Stimulated activated CD8-positive, alpha-beta memory T cell treated with anti-CD3 and anti-CD28 coated beads, Interleukin-2, amount 100 ng/mL, for 1 hour (primary cell): Measurements from ENCODE around the gene FOXP1.

Source experiments
- DNase-seq, 2 donors: peaks; one replicate each; pipeline ENCODE4 v3.0.0-alpha.2; 2020; ENCODE audit warnings: low read depth in 2 of 2

The FOXP1 gene

DNA sequence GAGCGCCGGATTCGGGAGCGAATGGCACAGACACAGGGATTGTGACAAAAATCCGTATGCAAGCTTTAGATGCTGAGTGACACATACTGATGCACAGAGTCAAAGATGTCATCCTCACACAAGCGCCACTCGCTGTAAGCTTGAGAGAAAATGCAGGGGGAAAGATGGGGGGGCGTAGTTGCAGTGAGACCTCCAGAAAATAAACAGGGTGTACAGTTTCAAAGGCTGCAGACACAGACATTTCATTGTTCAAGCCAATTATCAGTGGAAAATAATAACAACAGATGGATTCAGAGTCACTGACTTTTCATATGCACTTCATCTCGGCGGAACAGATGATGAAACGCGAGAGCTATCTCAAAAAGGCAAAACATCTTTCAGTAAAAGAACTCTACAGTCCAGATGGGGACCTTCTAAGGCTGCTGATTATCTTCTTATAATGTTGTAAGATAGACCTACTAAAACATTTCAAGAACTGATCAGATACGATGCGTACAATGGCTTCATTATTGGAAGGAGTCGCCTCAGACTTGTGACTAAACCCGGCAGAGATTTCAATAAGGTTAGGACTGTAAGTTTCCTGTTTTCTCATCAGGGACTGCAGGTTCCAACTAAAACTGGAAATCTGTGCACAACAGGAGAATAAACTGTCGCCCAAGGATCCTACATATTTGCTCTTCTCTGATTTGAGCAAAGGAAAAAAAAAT lies 275.4 kb downstream of the FOXP1 start:
- DNase-seq, result no peak

DNA sequence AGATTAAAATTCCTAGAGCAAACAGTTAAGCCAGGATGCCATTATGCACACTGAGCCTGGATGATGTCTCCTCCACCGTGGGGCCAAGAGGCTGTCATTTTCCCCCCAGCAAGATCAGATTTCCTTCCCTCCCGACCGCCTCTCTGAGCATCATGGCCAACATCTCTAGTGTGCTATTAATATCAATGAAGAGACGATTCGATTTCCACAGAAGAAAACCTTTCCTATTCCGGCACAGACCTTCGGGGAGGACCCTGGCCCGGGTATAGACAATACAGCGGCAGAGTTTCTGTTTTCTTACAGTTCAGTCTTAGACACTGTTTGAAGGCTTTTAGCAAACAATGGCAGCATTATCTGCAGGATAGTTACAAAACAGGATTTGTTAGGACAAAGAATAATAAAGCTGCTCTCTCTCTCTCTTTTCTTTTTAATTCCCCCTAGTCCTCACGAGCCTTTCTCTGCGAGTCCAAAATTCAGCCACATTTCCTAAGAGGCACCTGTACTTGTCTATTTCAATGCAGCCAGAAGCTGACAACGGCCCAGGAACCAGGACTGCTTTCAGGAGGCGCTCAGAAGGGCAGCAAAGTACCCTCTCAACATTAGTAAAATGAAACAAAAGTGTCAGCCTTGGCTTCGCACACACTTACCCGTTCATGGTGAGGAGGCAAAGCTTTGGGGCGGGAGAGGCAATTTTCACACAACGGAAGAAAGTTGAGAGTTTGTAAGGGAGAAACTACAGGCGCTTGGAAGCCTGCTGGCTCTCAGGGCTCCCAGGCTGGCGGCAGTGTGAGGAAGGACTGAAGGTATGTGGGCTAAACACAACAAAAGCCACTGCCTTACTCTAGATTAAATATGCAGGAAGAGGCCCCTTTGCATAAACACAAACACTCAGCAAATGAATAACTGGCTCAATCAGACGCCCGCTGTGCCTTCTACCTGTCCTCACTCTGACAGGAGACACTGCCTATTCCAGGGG lies 278.0 kb downstream of the FOXP1 start:
- no peak for DNase-seq

DNA sequence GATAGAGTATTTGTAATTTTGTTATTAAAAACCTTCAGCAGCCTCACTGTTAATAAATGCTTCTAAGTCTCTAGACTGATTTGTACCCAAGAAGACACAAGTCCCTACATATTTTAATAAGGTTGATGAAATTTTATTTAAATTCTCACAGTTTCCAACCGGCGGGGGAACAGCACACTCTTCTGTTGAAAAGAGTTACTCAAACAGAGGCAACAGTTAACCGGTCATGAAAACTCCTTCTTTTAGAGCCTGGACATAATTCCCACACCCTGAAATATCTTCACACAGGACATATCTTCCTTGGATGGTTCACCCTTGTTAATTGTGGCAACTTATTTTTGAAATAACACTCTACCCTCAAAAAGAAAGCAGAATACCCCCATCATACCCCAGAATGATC lies 278.8 kb downstream of the FOXP1 start:
- no peak for DNase-seq

GRCh38 chr3:71304247-71304646 lies 279.3 kb downstream of the FOXP1 start:
- DNase-seq, result no peak

- no peak for DNase-seq
Measured at GRCh38 chr3:71303627-71304200, 279.8 kb downstream of the FOXP1 start.

GRCh38 chr3:71302604-71303003 lies 280.9 kb downstream of the FOXP1 start:
- DNase-seq, result no peak

DNA sequence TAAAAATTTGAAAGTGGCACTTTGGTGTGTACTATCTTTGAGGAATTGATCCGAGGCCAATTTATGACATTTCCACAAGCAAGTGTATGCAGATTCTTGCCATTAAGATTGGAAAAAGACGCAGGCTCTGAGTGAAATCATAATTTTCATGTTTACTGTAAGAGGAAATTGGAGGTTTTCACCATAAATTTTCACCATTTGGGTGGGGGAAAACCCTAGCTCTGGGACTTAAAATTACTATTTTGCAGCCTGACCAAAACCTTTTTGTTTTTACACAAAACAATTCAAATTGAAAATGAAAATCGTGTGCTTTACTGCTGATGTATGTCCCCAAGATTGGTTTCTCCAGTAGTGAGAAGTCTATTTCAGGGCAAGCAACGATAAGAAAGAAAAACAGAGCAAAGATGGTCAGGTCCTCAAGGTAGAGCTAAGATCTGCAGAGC lies 282.6 kb downstream of the FOXP1 start:
- no peak for DNase-seq

DNA sequence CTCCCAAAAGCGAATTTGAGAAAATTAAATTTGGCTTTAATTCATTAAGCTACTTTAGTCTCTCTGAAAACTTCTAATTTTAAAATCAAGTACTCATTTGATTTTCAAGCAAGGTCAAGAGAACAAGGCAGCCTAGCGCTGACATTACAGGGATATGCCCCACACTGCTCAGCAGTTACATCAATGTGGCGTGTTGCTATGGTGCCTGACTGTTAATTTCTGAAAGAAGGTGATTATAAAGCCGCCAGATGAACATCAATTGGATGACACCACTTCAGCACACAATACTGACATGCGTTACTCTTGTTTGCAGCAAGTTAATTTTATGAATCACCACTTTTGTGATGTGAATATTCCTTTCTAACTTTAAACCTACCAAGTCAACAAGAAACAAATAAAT lies 284.4 kb downstream of the FOXP1 start:
- DNase-seq, result no peak

GRCh38 chr3:71294919-71295318 lies 288.6 kb downstream of the FOXP1 start:
- no peak for DNase-seq

- no peak for DNase-seq
Measured at GRCh38 chr3:71290301-71290700, 293.2 kb downstream of the FOXP1 start.

- no peak for DNase-seq
Measured at GRCh38 chr3:71288269-71288930, 295.1 kb downstream of the FOXP1 start.

DNA sequence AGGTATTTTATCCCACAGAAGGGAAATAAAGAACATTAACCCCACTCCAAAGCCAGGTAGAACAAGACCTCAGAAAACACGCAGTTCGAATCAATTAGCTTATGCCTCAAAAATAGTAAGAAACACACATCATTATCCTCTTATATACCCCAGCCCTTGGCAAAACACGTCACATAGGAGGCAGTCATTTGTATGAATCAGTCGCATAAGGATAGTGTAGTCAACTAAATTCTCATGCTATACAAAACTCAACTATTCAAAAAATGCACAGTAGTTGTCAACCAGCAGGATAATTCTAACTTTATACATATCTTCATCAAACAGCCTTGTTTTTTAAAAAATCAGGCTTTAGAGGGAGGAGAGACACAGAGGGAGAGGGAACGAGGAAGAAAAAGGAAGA lies 298.4 kb downstream of the FOXP1 start:
- no peak for DNase-seq

GRCh38 chr3:71282976-71283375 lies 300.6 kb downstream of the FOXP1 start:
- no peak for DNase-seq

GRCh38 chr3:71281280-71281679 lies 302.2 kb downstream of the FOXP1 start:
- no peak for DNase-seq

GRCh38 chr3:71277341-71277740 lies 306.2 kb downstream of the FOXP1 start:
- DNase-seq, result no peak

DNA sequence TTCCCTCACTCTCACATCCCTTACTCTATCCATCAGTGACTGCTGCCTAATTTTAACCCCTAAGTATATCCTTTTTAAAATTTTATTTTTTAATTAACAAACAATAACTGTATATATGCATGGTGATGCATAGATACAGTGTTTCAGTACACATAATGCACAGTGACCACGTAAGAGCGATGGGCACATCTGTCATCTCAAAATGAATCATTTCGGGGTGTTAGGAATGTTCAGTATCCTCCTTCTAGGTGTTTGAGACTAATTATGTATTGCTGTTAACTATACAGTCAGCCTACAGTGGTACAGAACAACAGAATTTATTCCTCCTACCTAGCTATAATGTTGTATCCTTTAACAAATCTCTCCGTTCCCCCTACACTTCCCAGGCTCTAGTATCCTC lies 307.0 kb downstream of the FOXP1 start:
- DNase-seq, result no peak

GRCh38 chr3:71273453-71273852 lies 310.1 kb downstream of the FOXP1 start:
- DNase-seq, result no peak

DNA sequence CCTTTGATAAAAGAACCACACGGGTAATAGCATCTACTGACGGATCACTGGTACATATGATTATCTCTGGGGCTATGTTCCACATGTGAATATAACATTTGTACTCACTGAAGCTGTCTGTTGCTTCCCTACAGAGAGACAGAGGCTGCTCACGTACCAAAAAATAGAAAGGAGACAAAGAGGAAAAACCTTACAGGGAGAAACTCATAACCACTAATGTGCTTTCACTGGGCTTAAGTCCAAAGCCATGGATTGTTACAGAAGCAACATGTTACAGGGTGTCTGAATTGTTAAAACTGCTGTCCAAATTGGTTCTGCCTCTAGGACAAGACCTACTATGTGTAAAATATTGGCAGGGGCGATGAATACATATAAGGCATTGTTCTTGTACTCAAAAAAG lies 311.9 kb downstream of the FOXP1 start:
- DNase-seq, result no peak

DNA sequence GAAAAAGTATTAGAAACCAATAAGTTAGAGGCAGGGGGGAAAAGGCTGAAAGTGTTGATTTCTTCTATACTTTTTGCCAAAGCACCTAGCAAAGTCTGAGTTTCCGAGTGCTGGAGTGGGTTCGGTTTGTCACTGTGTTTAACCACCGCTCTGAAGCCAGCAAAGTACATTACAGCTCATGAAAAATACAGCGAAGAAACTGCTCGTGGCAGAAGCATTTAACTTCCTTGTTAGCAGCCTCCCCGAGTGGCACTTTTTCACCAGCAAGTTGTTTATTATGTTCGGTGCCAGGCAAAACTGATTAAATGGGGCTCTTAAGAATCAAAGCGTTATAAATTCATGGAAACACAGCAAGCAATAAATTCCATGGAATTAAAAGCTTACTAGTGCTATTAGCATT lies 313.6 kb downstream of the FOXP1 start:
- peak in 1 of 2 donors; percentile 2 for DNase-seq

- DNase-seq, result no peak
Measured at GRCh38 chr3:71268462-71268999, 315.0 kb downstream of the FOXP1 start.

- no peak for DNase-seq
Measured at GRCh38 chr3:71266875-71267274, 316.7 kb downstream of the FOXP1 start.
